ENCODE results near the gene MPO. TPM values are rescaled to one million over a fixed set of nuclear protein-coding genes. Genes with fewer than 3 reads are reported as not detected.

Gene MPO
- total RNA-seq, 1 experiment from 2014 or later = not detected

GRCh38 chr17:58248955-58249269, 31.8 kb downstream of the MPO start:
- no peak overlapping the region for H2AFZ ChIP-seq (ENCODE audit: low read depth, low read length, poor library complexity, severe bottlenecking)
- H3K4me3 ChIP-seq (replicated peaks in 1 of 2; ENCODE audit: low read depth in 1 of 2, low read length in 2 of 2) = no peak overlapping the region
- DNase-seq (ENCODE audit: low read depth, low spot score) (no peak), ATAC-seq (no peak)
- no peaks in the 10 kb centered on the region for H3K9me3 ChIP-seq (ENCODE audit: control insufficient read depth in 1 of 2, insufficient read depth in 1 of 2, low read depth in 1 of 2, low read length in 2 of 2)
- CTCF ChIA-PET = interaction anchor here (1.9 kb wide), 1 partner anchor 49 kb away, joined by 8 read pairs; no protein-coding TSS in a partner anchor
- no TSS peak for BruUV-seq (replicated peaks)
- no peaks in the 10 kb centered on the region for H3K36me3 ChIP-seq (ENCODE audit: control insufficient read depth in 1 of 2, insufficient read depth in 2 of 2, low read length in 2 of 2)
- no peaks in the 10 kb centered on the region; the same call in 1 of the 2 replicates for H3K27me3 ChIP-seq (ENCODE audit: insufficient read depth, low read length)
- no peak overlapping the region for H3K9ac ChIP-seq (ENCODE audit: low read length)
- TF ChIP-seq ZFX (IDR thresholded peaks at IDR 0.05) (no peak), MAX (IDR thresholded peaks at IDR 0.05) (no peak), RAD21 (IDR thresholded peaks at IDR 0.05; ENCODE audit: low read depth) (no peak)
- no peaks in the 10 kb centered on the region for H4K20me1 ChIP-seq (ENCODE audit: insufficient read depth)
- RAD21 ChIA-PET (ENCODE audit: low non-redundant PET in 1 of 2, low total read pairs in 2 of 2, uncharacterized antibody in 2 of 2, unreplicated experiment in 2 of 2) = no interaction called here
- intact Hi-C loops (cut with micrococcal nuclease) = loop anchor here (2.0 kb wide), 1 partner anchor 198 kb away; no protein-coding TSS in a partner anchor
- no peak overlapping the region for H3K4me2 ChIP-seq (ENCODE audit: low read length)
- H3K9me2 ChIP-seq (ENCODE audit: insufficient read depth) = no peaks in the 10 kb centered on the region
- no peaks in the 10 kb centered on the region for H3K79me2 ChIP-seq (ENCODE audit: insufficient read depth, low read length)
- H3K4me1 ChIP-seq (ENCODE audit: control insufficient read depth in 1 of 2, insufficient read depth in 2 of 2, low read length in 2 of 2) = peaks cover 0 to 6% of the 10 kb centered on the region in 2 experiments; a peak in 1 of 4 replicates
- no peak overlapping the region for H3K27ac ChIP-seq (ENCODE audit: low read depth, low read length)
- POLR2A ChIA-PET = no interaction called here

- no TSS peak for BruUV-seq (replicated peaks)
- Histone ChIP-seq H3K9ac (ENCODE audit: low read length) (no peak overlapping the region), H4K20me1 (ENCODE audit: insufficient read depth) (no peaks in the 10 kb centered on the region), H3K4me1 (ENCODE audit: control insufficient read depth in 1 of 2, insufficient read depth in 2 of 2, low read length in 2 of 2) (peaks cover 0 to 6% of the 10 kb centered on the region in 2 experiments; a peak in 1 of 4 replicates), H3K36me3 (ENCODE audit: control insufficient read depth in 1 of 2, insufficient read depth in 2 of 2, low read length in 2 of 2) (no peaks in the 10 kb centered on the region), H3K9me2 (ENCODE audit: insufficient read depth) (no peaks in the 10 kb centered on the region), H2AFZ (ENCODE audit: low read depth, low read length, poor library complexity, severe bottlenecking) (no peak overlapping the region), H3K9me3 (ENCODE audit: control insufficient read depth in 1 of 2, insufficient read depth in 1 of 2, low read depth in 1 of 2, low read length in 2 of 2) (no peaks in the 10 kb centered on the region), H3K27me3 (ENCODE audit: insufficient read depth, low read length) (peaks cover 10% of the 10 kb centered on the region; the same call in 1 of the 2 replicates), H3K79me2 (ENCODE audit: insufficient read depth, low read length) (no peaks in the 10 kb centered on the region), H3K27ac (ENCODE audit: low read depth, low read length) (no peak overlapping the region), H3K4me2 (ENCODE audit: low read length) (no peak overlapping the region), H3K4me3 (replicated peaks in 1 of 2; ENCODE audit: low read depth in 1 of 2, low read length in 2 of 2) (no peak overlapping the region)
- ChIA-PET POLR2A (no interaction called here), RAD21 (ENCODE audit: low non-redundant PET in 1 of 2, low total read pairs in 2 of 2, uncharacterized antibody in 2 of 2, unreplicated experiment in 2 of 2) (no interaction called here), CTCF (interaction anchor here (1.9 kb wide), 1 partner anchor 48 kb away, joined by 7 read pairs; no protein-coding TSS in a partner anchor)
- no peak for ATAC-seq
- no peak for DNase-seq (ENCODE audit: low read depth, low spot score)
- intact Hi-C loops (cut with micrococcal nuclease) = loop anchor here (2.0 kb wide), 1 partner anchor 199 kb away; no protein-coding TSS in a partner anchor
- no peak for TF ChIP-seq MAX (IDR thresholded peaks at IDR 0.05)
Measured at GRCh38 chr17:58247511-58248363, 33.0 kb downstream of the MPO start.
